Measurements from ENCODE around the gene SH3YL1.

The SH3YL1 gene

GRCh38 chr2:258933-259332, 4.9 kb downstream of the SH3YL1 start:
- no peak for DNase-seq (ENCODE audit: low read depth in 3 of 3)

- no peak for DNase-seq (ENCODE audit: low read depth in 3 of 3)
Measured at GRCh38 chr2:257842-258241, 6.0 kb downstream of the SH3YL1 start.

GRCh38 chr2:257429-257828, 6.4 kb downstream of the SH3YL1 start:
- no peak for DNase-seq (ENCODE audit: low read depth in 3 of 3)

GRCh38 chr2:256094-256493, 7.7 kb downstream of the SH3YL1 start:
- no peak for DNase-seq (ENCODE audit: low read depth in 3 of 3)

GRCh38 chr2:255195-255594, 8.6 kb downstream of the SH3YL1 start:
- DNase-seq (ENCODE audit: low read depth in 3 of 3) = no peak

GRCh38 chr2:254241-254640, 9.6 kb downstream of the SH3YL1 start:
- no peak for DNase-seq (ENCODE audit: low read depth in 3 of 3)

- DNase-seq (ENCODE audit: low read depth in 3 of 3) = no peak
Measured at GRCh38 chr2:253202-253638, 10.6 kb downstream of the SH3YL1 start.

- no peak for DNase-seq (ENCODE audit: low read depth in 3 of 3)
Measured at GRCh38 chr2:252001-252602, 11.7 kb downstream of the SH3YL1 start.

GRCh38 chr2:249538-250042, 14.2 kb downstream of the SH3YL1 start:
- DNase-seq (ENCODE audit: low read depth in 3 of 3) = no peak

- DNase-seq (ENCODE audit: low read depth in 3 of 3) = no peak
Measured at GRCh38 chr2:248724-249123, 15.1 kb downstream of the SH3YL1 start.

GRCh38 chr2:246489-247144, 17.2 kb downstream of the SH3YL1 start:
- DNase-seq (ENCODE audit: low read depth in 3 of 3) = peak in 1 of 3 donors; percentile 8

- DNase-seq (ENCODE audit: low read depth in 3 of 3) = no peak
Measured at GRCh38 chr2:244547-244946, 19.3 kb downstream of the SH3YL1 start.

- DNase-seq (ENCODE audit: low read depth in 3 of 3) = no peak
Measured at GRCh38 chr2:238869-239268, 25.0 kb downstream of the SH3YL1 start.

GRCh38 chr2:238431-238830, 25.4 kb downstream of the SH3YL1 start:
- no peak for DNase-seq (ENCODE audit: low read depth in 3 of 3)

GRCh38 chr2:237878-238277, 26.0 kb downstream of the SH3YL1 start:
- DNase-seq (ENCODE audit: low read depth in 3 of 3) = no peak

GRCh38 chr2:236993-237539, 26.8 kb downstream of the SH3YL1 start:
- no peak for DNase-seq (ENCODE audit: low read depth in 3 of 3)

GRCh38 chr2:234421-234820, 29.4 kb downstream of the SH3YL1 start:
- DNase-seq (ENCODE audit: low read depth in 3 of 3) = no peak

GRCh38 chr2:233030-233429, 30.8 kb downstream of the SH3YL1 start:
- no peak for DNase-seq (ENCODE audit: low read depth in 3 of 3)

- no peak for DNase-seq (ENCODE audit: low read depth in 3 of 3)
Measured at GRCh38 chr2:231521-232185, 32.2 kb downstream of the SH3YL1 start.

- no peak for DNase-seq (ENCODE audit: low read depth in 3 of 3)
Measured at GRCh38 chr2:228518-229278, 35.1 kb downstream of the SH3YL1 start.

GRCh38 chr2:228115-228514, 35.7 kb downstream of the SH3YL1 start:
- DNase-seq (ENCODE audit: low read depth in 3 of 3) = no peak

Measured in stimulated activated CD4-positive, alpha-beta T cell treated with anti-CD3 and anti-CD28 coated beads, TNF-alpha, amount 100 ng/mL, for 48 hours (primary cell).